GM18951 (cell line): ENCODE measurements around the gene SLC35B1.

ENCODE experiments used
- POLR2A ChIP-seq: IDR thresholded peaks from 4 replicates; pipeline ENCODE4 v1.6.1; 2011; ENCODE audit warnings: mild to moderate bottlenecking; ENCODE audit not compliant: insufficient read length, insufficient read depth; ENCODE audit errors: extremely low read depth
- in situ Hi-C: fragments of 300-500 bp; cut with MboI; formaldehyde crosslinking; loops from one replicate; pipeline ENCODE4 v1.12.0; 2022; ENCODE audit warnings: low sequenced_read_pairs, mixed read lengths, inconsistent platforms; ENCODE audit not compliant: unreplicated experiment

Gene SLC35B1

DNA sequence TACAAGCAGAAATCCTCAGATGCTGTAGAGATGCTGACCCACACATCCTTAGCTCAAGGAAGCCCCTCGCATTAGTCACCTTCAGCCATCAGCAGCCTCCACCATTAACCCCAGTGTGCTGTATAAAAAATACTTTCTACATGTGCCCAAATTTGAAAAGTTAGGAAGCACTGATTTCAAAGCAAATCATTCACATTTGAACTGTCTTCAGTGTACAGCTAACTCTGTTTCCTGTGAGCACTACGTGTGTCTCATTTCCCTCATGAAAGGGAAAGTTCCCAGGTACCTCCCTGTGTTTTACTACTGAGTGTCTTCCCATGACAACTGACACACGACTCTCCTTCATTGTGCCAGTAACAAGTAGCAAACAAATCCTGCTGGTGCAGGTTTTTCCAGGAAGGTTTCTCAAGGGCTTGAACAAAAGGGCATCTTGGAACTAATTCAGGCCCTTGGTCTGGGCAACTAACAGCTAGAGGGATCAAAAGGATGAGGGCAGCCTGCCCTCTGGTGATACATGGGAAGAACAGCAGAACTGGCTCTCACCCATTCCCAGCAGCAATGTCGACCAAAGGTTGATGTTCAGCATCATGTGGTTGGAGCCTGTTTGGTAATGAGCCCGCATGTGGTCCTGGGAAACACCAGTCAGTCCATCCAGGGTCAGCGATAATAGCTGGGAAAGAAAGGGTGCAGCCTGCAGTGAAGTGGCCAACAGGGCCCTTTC, 4.0 kb downstream of the SLC35B1 start:
- TF ChIP-seq POLR2A: no peak
- in situ Hi-C loops: loop anchor here (25.0 kb wide), 1 partner anchor 291 kb away; the partner anchor contains the start of gene PHB1

DNA sequence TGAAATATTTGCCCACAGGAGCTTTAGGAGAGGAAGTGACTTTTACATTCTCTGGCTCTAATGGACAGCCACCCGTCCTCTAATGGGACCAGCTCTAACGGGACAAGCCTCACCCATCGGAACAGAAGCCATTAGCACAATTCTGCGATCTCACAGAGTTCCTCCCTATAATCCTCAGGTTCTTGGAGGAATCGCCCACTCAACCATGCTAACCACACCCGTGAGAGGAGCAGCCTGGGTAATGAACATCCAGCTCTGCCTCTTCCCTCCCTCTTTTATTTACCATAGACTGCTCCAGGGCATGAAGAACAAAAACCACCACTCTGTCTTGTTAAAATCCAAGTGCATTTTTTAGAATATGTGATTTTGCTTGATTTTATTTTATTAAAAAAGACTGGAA, 6.8 kb downstream of the SLC35B1 start:
- in situ Hi-C loops: loop anchor here (25.0 kb wide), 1 partner anchor 289 kb away; the partner anchor contains the start of gene PHB1
- TF ChIP-seq POLR2A: no peak

DNA sequence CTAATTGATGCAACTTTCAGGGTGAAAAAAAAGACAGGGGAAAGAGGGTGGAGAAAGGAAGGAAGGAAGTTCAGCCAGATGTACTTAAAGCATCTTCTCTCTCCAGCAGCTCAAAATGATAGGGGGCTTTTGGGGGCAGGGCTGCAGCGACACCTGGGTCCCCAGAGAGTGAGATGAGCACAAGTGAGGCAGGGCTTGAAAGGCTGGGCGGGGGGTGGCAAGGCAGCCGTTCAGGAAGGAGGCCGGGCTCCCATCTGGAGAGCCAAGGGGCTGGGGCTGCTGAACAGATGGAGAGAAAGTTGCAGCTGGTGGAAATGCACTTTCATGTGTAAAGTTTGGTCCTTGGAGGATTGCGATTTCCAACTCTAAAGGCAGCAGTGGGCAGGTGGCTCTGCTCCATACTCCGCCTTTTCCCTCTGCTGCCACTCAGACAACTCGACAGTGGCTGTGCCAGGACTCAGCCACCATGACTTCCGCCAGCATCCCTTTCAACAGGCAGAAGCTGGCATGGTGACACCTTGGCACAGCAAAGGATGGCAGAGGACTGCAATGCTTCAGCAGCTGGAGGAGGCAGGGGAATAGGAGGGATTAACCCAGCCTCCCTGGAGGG, 7.7 kb downstream of the SLC35B1 start:
- in situ Hi-C loops: loop anchor here (10.0 to 25.0 kb wide), 2 partner anchors 145 to 288 kb away; partner anchors contain the start of genes PHB1 and TAC4
- no peak for TF ChIP-seq POLR2A

DNA sequence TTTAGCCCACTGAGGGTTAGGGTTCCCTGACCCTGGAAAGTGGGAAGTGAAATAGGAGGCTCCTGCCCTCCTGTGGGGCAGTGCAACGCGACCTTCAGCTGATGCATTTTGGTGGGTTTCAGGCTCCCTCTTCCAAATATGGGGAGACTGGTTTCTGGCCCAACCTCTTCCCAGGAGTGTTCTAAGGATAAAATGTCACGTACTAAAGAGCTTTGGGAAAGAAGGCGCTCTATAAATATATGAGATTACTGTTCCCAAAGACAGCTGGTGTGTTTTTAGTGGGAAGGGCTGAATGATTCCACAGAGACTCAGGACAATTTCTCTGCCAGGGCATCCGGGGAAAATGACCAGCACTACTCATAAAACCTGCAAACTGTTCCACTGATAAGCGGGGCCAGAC, 9.8 kb downstream of the SLC35B1 start:
- TF ChIP-seq POLR2A: no peak
- in situ Hi-C loops: loop anchor here (10.0 kb wide), 1 partner anchor 147 kb away; the partner anchor contains the start of gene TAC4

DNA sequence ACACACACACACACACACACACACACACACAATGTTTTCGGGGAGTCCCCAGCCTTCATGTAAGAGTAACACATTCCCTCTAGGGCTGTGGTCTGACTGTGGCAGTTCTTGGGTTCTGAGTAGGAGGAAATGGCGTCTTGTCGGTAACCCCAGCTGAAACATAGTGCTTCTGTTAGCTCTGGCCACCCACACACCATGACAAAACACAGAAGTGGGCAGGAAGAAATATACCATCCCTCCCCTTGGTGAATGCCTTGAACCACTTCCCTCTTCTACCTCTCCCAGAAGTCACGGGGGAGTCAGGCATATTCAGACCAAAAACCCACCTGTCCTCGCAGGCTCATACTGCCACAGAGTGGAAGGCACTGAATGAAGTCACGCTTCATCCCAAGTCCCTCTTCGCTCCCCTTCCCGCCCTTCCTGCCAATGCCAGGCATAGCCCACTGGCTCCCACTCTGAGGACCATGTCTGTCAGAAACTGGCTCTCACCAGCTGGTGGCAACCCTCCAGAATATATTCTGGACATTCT, 11.5 kb downstream of the SLC35B1 start:
- in situ Hi-C loops: loop anchor here (10.0 kb wide), 1 partner anchor 149 kb away; the partner anchor contains the start of gene TAC4
- no peak for TF ChIP-seq POLR2A

DNA sequence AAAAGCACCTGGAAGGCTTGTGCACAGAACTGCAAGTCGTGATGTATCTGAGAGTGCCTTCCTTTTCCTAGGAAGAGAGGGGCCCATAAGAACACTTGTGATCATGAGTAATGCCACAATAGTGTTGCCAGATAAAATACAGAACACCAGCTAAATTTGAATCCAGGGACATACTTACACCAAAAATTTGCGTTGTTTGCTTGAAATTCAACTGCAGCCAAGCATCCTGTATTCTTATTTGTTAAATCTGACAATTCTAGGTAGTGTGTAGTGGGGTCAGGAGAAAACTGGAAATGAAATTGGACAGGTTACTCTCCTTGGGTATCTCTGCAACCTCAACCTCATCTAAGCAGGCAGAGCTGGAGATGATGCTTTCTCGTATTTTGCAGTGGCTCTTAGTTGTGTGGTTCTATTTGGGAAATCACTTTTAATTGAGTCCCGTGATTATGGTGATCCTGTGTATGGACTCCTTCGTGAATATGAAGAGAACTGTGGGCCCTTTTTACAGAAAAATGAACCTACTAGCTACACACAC, 12.0 kb downstream of the SLC35B1 start:
- TF ChIP-seq POLR2A: no peak
- in situ Hi-C loops: loop anchor here (10.0 kb wide), 1 partner anchor 149 kb away; the partner anchor contains the start of gene TAC4

DNA sequence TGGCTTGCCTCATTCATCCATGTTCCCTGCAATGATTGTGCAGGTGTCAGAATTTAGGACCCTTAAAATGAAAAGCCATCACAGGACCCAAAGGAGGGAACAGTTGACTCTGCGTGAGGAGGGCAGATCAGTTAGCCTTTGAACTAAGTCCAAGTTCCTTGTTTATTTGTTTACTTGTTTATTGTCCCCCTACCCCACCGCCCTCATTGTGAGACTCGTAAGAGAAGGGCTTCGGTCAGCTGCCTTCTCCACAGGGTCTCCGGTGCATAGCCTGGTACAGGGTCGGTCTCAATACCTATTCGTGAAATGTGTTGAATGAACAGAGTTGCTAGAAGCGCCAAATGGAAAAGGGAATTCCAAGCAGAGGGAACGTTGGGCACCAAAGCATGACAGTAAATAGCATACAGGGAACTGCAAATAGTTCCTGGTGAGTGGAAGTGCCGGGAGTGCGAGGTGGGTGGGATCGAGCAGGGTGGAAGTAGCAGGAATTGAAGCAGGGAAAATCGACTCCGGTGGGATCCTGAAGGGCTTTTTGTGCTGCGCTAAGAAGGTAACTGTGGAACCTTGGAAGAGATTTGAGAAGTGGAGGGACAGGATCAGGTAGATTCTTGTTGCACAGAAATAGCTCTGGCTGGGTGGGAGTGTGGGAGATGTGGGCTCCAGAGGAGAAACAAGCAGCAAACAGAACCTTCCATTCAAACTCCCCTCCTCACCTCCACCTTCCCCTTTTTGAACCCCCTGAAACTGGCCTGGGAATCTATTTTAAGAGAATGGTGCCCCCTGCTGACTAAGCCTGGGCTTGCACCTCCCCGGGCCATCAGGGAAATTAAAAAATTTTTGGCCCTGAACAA, 12.7 kb downstream of the SLC35B1 start:
- in situ Hi-C loops: loop anchor here (5.0 to 10.0 kb wide), 2 partner anchors 123 to 150 kb away; partner anchors contain the start of gene TAC4

GRCh38 chr17:49692751-49693150, 15.0 kb downstream of the SLC35B1 start:
- in situ Hi-C loops: loop anchor here (5.0 to 10.0 kb wide), 2 partner anchors 120 to 152 kb away; partner anchors contain the start of gene TAC4
- TF ChIP-seq POLR2A: no peak

More for the DNA sequence above, 12.7 kb downstream of the SLC35B1 start:
- TF ChIP-seq POLR2A: no peak

GRCh38 chr17:49691677-49692191, 16.0 kb downstream of the SLC35B1 start:
- in situ Hi-C loops: loop anchor here (5.0 to 10.0 kb wide), 2 partner anchors 119 to 153 kb away; partner anchors contain the start of gene TAC4
- TF ChIP-seq POLR2A: no peak

GRCh38 chr17:49691086-49691676, 16.6 kb downstream of the SLC35B1 start:
- in situ Hi-C loops: loop anchor here (5.0 to 10.0 kb wide), 2 partner anchors 119 to 154 kb away; partner anchors contain the start of gene TAC4
- TF ChIP-seq POLR2A: no peak

DNA sequence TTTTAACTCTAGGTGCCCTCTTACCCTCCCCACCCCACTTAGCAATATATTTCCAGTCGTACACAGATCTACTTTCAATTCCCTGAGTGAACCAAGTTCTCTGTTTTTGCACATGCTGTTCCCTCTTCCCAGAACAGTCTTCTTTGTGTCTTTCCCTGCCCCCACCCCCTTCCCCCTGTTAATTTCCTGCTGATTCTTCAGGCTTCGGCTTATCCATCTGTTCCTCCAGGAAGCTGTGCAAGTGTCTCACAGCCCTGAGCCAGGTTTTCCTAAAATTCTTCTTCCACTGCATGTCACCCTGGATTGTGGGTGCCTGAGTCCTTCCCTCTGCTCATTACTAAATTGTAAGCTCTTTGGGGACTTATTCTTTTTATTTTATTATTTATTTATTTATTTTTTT, 17.5 kb downstream of the SLC35B1 start:
- in situ Hi-C loops: loop anchor here (5.0 to 10.0 kb wide), 2 partner anchors 118 to 155 kb away; partner anchors contain the start of gene TAC4
- no peak for TF ChIP-seq POLR2A
